ENCODE data around the gene MTUS2. TPM values are rescaled to one million over a fixed set of nuclear protein-coding genes. Genes with fewer than 3 reads are reported as not detected.

Gene MTUS2
- total and polyA plus RNA-seq, 2 experiments from 2014 or later: 0.27 to 0.38 TPM

GRCh38 chr13:29171244-29171643 is 351.1 kb downstream of the MTUS2 start:
- Histone ChIP-seq H3K79me2 (replicated peaks; ENCODE audit: insufficient read depth) (no peaks in the 10 kb centered on the region), H2AFZ (no peak overlapping the region), H3F3A (replicated peaks; ENCODE audit: low read depth) (no peaks in the 10 kb centered on the region), H3K4me2 (no peak overlapping the region), H4K20me1 (replicated peaks; ENCODE audit: insufficient read depth) (no peaks in the 10 kb centered on the region), H3K4me3 (no peak overlapping the region), H3K36me3 (ENCODE audit: insufficient read depth) (no peaks in the 10 kb centered on the region), H3K4me1 (ENCODE audit: insufficient read depth) (no peaks in the 10 kb centered on the region), H3K27ac (ENCODE audit: low read depth) (no peak overlapping the region), H3K9me2 (ENCODE audit: insufficient read depth) (peaks cover 3% of the 10 kb centered on the region; the same call in 1 of the 2 replicates), H3K27me3 (ENCODE audit: insufficient read depth) (no peaks in the 10 kb centered on the region)
- Mint-ChIP-seq H3K36me3 (ENCODE audit: low read depth) (no peaks in the 10 kb centered on the region), H3K9me3 (no peaks in the 10 kb centered on the region), H3K4me3 (no peak overlapping the region), H3K4me1 (no peaks in the 10 kb centered on the region), H3K27ac (no peak overlapping the region), H3K27me3 (ENCODE audit: insufficient read depth, low read depth, poor library complexity) (no peaks in the 10 kb centered on the region)
- DNase-seq (ENCODE audit: low spot score): no peak
- ATAC-seq: no peak
- TF ChIP-seq STAT1 (IDR thresholded peaks at IDR 0.05; ENCODE audit: unreplicated experiment): no peak
- TF ChIP-seq ETS1 (IDR thresholded peaks at IDR 0.05): no peak
- TF ChIP-seq ZNF331 (CRISPR knock-in tag; IDR thresholded peaks at IDR 0.05; ENCODE audit: low read depth): no peak
- TF ChIP-seq CREB1 (CRISPR knock-in tag; IDR thresholded peaks at IDR 0.05; ENCODE audit: low read depth): no peak
- TF ChIP-seq EZH2phosphoT487 (IDR thresholded peaks at IDR 0.05; ENCODE audit: unreplicated experiment): no peak
- TF ChIP-seq ZNF114 (CRISPR knock-in tag; IDR thresholded peaks at IDR 0.05): no peak
- TF ChIP-seq POLR2AphosphoS5 (IDR thresholded peaks at IDR 0.05; ENCODE audit: low read depth): no peak
- no peak for TF ChIP-seq JUNB (IDR thresholded peaks at IDR 0.05; ENCODE audit: unreplicated experiment)
- no peak for TF ChIP-seq NANOG (IDR thresholded peaks at IDR 0.05; ENCODE audit: borderline replicate concordance)
- TF ChIP-seq CTCF (conservative IDR thresholded peaks at IDR 0.05; ENCODE audit: low read depth in 2 of 2): no peak
- no peak for TF ChIP-seq REST (IDR thresholded peaks at IDR 0.05; ENCODE audit: unreplicated experiment)
- TF ChIP-seq EZH2 (IDR thresholded peaks at IDR 0.05; ENCODE audit: low read depth, unreplicated experiment): no peak
- TF ChIP-seq ZNF462 (CRISPR knock-in tag; IDR thresholded peaks at IDR 0.05): no peak
